Activated T-cell treated with anti-CD3 and anti-CD28 coated beads, Interleukin-2, amount 50 U/mL, for 24 hours (primary cell): ENCODE measurements around the gene ZG16.
A peak's percentile ranks its signal among the peaks of the same experiment; 100 is the strongest.
"Not testable (repeated sequence)": the region's sequence is repeated elsewhere in the genome, so short reads cannot be mapped to it uniquely, and the experiment has no call there.

ENCODE experiments used
- DNase-seq: peaks from one replicate; pipeline ENCODE4 v3.0.0-alpha.2; 2020
- H3K27ac Mint-ChIP-seq: 2 replicates; pipeline ENCODE4 v1.8.0; 2020; ENCODE audit warnings: mild to moderate bottlenecking, mixed read lengths
- H3K27me3 Mint-ChIP-seq: 2 replicates; pipeline ENCODE4 v1.8.0; 2020; ENCODE audit warnings: mixed read lengths
- H3K36me3 Mint-ChIP-seq: 2 replicates; pipeline ENCODE4 v1.8.0; 2020; ENCODE audit warnings: low read depth, mixed read lengths
- H3K4me1 Mint-ChIP-seq: 2 replicates; pipeline ENCODE4 v1.8.0; 2020; ENCODE audit warnings: low read depth, mixed read lengths
- H3K4me3 Mint-ChIP-seq: 2 replicates; pipeline ENCODE4 v1.8.0; 2020; ENCODE audit warnings: mild to moderate bottlenecking, moderate library complexity, mixed read lengths
- H3K9me3 Mint-ChIP-seq: 2 replicates; pipeline ENCODE4 v1.8.0; 2020; ENCODE audit warnings: mixed read lengths

The ZG16 gene

DNA sequence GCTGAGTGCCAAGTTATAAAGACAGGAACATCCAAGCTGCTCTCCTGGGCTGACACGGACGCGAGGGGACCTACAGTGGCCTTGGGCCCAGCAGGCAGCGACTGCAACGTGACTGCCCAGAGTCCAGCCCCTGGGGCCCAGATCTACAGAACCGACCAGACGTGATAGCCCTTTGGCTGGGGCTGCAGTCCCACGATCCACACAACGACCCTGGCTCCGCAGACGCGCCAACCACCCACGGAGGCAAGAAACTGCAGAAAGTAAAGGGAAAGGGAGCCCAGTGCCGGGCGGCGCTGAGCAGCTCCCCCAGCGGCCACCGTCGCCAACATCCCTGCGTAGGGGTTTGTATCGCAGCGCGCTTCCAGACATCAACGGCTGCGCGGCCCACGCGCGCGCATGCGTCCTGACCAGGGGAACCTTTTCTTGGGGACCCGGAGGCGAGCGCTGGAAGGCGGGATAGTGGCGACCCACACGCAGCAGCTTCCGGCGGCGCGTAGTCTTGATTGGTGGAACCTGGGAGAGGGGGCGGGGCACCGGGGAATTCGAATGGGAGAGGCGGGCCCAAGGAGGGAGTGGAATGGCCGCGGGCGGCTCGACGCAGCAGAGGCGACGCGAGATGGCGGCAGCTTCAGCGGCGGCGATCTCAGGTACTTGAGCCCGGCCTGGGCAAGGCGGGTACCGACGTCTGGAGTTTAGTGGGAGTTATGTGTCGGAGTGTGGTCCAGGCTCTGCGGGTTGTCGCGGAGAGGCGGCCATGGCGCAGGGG, 12.3 kb downstream of the ZG16 start, which contains the start of gene KIF22:
KIF22 (plus strand) TSS at position 569 of the 766 bp plus-strand sequence; CDS start at position 578, 9 bp downstream.
- Mint-ChIP-seq H3K4me1 (peaks cover 42% of the 10 kb centered on the region), H3K36me3 (peaks cover 49% of the 10 kb centered on the region), H3K4me3 (peak within 1 kb of the TSS; percentile 100), H3K9me3 (no peaks in the 10 kb centered on the region), H3K27me3 (no peaks in the 10 kb centered on the region), H3K27ac (peak within 1 kb of the TSS; percentile 99)
- peak; percentile 100 for DNase-seq

DNA sequence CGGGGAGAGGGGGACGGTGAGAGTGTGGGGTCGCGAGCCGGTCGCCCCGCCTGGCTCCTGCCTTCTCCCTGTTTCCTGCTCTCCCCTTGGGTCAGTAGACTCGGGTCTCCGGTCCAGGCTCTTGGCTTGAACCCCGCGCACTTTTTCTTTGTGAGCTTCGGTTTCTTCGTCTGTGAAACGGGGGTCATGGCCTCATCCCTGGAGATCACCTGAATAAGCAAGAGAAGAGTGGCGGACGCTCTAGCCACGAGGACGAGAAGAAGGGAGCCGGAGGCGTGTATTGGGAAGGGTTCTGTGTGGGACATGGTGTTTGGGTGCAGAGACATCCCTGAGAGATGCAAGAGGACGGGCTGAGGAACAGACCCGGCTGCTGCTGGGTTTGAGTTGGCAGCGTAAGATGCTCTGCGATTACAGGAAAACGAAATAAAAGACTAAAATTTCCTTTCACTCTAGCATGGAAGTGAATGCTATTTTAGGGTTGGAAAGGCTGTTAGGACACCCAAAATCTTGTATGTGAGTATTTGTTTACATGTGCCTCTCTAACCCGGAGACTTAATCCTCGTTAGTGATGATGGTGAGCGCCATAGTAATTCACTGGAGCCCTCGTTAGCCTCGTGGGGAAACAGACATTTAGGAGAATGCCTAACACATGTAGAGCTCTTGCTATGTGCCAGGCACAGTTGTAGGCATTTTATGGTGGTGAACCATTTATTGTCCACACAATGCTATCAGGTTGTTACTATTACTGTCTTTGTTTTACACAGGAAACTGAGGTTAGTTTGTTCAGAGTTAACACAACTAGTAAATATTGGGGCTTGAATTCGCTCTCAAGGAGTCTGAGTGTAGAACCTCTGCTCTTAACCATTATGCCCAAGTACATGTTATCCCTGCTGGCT, 13.1 kb downstream of the ZG16 start:
- peak overlapping the region; percentile 100 for H3K4me3 Mint-ChIP-seq
- peaks cover 38% of the 10 kb centered on the region for H3K4me1 Mint-ChIP-seq
- H3K36me3 Mint-ChIP-seq = peaks cover 57% of the 10 kb centered on the region
- no peaks in the 10 kb centered on the region for H3K9me3 Mint-ChIP-seq
- peak overlapping the region; percentile 99 for H3K27ac Mint-ChIP-seq
- no peaks in the 10 kb centered on the region for H3K27me3 Mint-ChIP-seq
- DNase-seq = no peak

DNA sequence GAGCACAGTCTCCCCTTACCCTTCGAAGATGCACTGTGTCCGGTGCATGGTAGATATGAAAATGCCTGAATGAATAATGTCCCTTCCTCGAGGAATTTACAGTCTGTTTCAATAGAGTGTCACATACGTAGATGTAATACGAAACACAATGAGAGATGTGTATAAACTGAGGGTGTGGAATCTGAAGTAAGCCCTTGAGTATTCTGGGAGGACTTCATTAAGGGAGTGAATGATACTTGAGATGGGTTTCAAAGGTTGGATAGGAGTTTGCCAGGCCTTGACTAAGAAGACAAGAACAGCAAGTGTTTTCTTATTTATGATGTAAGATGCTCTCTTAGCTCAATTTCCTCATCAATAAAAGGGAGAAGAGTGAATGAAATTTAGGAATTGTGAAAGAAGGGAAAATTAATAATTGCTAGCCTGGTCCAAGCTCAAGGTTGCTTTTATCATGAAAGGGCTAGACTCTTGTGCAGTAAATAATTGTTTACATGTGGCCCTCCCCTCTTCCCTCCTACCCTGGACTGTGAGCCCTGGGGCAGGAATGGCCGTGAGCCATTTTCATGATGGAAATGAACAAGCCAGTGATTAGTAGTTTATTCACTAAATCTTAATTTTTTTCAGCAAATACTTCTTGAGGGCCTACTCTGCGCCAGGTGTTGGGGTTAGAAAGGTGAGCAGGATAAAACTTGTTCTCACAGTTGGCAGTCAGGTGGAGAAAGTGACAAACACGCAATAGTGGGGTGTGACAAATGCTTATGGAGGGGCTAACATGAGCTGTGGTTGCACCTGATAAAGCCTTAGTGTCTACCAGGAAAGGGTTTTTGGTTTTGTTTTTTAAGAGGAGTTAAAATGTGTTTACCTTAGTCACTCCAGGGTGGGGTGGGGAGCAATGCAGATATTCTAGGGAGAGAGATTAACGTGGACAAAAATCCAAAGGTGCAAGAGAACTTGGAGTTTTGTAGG, 14.1 kb downstream of the ZG16 start:
- H3K4me3 Mint-ChIP-seq = peak overlapping the region; percentile 100
- H3K27ac Mint-ChIP-seq = peak overlapping the region; percentile 99
- H3K27me3 Mint-ChIP-seq = no peaks in the 10 kb centered on the region
- H3K4me1 Mint-ChIP-seq = peaks cover 38% of the 10 kb centered on the region
- peaks cover 67% of the 10 kb centered on the region for H3K36me3 Mint-ChIP-seq
- no peaks in the 10 kb centered on the region for H3K9me3 Mint-ChIP-seq
- DNase-seq = no peak

DNA sequence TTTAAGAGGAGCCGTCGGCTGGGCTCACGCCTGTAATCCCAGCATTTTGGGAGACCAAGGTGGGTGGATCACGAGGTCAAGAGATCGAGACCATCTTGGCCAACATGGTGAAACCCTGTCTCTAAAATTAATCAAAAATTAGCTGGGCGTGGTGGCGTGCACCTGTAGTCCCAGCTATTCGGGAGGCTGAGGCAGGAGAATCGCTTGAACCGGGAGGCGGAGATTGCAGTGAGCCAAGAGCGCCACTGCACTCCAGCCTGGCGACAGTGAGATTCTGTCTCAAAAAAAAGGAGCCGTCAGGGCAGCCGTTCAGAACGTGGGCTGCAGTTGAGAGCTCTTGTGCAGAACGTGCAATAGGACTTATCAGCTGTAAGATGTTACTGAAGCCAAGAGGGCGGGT, 15.1 kb downstream of the ZG16 start:
- not testable (repeated sequence) for DNase-seq, H3K9me3 Mint-ChIP-seq, H3K27me3 Mint-ChIP-seq
- Mint-ChIP-seq H3K36me3 (peaks cover 77% of the 10 kb centered on the region), H3K4me3 (peak overlapping the region; percentile 100), H3K4me1 (peaks cover 38% of the 10 kb centered on the region), H3K27ac (peak overlapping the region; percentile 38)

DNA sequence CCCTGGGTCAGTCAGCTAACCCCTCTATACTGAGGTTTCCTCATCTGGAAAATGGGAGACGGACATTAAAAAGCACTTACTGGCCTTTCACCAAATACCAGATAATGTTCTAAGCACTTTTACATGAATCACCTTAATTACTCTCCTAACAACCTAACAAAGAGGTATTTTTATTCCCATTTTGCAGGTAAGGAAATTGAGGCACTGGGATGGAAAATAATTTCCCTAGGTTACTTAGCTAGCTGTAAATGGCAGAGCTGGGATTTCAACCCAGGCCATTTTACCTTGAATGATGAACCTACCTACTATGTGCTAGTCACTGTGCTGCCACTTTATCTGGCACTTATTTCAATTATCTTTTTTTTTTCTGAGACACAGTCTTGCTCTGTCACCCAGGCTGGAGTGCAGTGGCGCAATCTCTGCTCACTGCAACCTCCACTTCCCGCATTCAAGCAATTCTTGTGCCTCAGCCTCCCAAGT, 16.2 kb downstream of the ZG16 start:
- Mint-ChIP-seq H3K4me1 (peaks cover 35% of the 10 kb centered on the region), H3K36me3 (peaks cover 88% of the 10 kb centered on the region), H3K27ac (no peak overlapping the region), H3K4me3 (no peak overlapping the region), H3K9me3 (no peaks in the 10 kb centered on the region), H3K27me3 (no peaks in the 10 kb centered on the region)
- no peak for DNase-seq

DNA sequence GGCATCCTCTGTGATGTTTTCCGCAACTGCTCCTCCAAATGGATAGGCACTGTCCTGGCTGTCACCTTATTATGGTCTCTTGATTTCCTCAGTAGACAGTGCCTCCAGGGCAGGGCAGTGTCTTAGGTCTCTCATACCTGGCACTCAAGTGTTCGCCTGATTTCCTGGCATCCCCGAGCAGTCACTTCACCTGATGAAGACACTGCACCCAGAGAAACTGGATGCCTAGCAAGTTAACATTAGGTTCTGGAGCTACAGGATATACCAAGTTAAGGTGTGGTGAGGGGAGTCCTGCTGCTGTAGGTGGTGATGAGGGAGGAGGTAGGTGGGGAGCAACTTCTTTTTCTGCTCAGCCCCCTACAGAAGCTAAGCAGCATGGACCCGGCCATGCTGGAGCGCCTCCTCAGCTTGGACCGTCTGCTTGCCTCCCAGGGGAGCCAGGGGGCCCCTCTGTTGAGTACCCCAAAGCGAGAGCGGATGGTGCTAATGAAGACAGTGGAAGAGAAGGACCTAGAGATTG, 24.4 kb downstream of the ZG16 start:
- H3K9me3 Mint-ChIP-seq = no peaks in the 10 kb centered on the region
- H3K4me3 Mint-ChIP-seq = no peak overlapping the region
- peaks cover 19% of the 10 kb centered on the region for H3K4me1 Mint-ChIP-seq
- peaks cover 76% of the 10 kb centered on the region for H3K36me3 Mint-ChIP-seq
- no peaks in the 10 kb centered on the region for H3K27me3 Mint-ChIP-seq
- peak overlapping the region; percentile 74 for H3K27ac Mint-ChIP-seq
- no peak for DNase-seq

DNA sequence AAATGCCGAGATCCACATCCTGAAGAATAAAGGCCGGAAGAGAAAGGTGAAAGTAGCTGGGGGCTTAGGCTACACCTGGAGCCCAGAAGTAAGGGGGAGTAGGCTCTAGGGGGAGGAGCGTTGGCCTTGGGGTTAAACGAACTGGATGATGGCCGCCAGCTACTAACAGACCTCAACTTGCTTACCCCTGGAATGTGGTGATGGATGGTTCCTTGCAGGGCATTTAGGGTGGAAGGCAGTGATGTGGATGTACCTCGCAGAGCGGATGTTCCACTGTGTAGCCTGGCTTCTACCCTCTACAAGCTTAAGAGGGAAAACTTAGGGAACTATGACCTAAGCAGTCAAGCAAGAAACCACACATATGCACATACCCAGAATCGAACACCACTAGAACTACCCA, 26.0 kb downstream of the ZG16 start:
- H3K27ac Mint-ChIP-seq = peak overlapping the region; percentile 99
- no peaks in the 10 kb centered on the region for H3K27me3 Mint-ChIP-seq
- peak overlapping the region; percentile 91 for H3K4me3 Mint-ChIP-seq
- peaks cover 76% of the 10 kb centered on the region for H3K36me3 Mint-ChIP-seq
- DNase-seq = no peak
- H3K4me1 Mint-ChIP-seq = peaks cover 29% of the 10 kb centered on the region
- H3K9me3 Mint-ChIP-seq = no peaks in the 10 kb centered on the region

DNA sequence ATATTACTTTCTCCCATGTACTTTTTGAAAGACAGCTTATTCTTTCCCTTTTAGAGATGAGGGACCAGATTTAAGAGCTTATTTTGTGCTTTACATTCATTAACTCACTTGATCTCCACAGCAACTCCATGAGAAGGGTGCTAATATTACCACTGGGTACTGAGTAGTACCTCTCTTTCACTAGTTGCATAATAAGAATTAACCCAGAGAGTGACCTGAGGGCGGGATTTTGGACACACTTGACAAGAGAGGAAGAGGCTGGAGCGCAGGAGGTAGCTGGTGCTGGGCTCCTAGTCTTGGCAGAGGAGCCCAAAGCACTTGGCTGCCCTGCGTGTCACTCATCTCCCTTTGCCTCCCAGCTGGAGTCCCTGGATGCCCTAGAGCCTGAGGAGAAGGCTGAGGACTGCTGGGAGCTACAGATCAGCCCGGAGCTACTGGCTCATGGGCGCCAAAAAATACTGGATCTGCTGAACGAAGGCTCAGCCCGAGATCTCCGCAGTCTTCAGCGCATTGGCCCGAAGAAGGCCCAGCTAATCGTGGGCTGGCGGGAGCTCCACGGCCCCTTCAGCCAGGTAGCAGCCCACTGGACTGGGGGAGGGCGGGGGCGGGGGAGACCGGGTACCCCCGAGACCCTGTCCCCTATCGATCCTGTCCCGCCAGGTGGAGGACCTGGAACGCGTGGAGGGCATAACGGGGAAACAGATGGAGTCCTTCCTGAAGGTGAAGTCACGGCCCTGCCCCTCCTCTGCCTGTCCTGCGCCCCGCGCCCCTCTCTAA, 26.6 kb downstream of the ZG16 start:
- H3K4me3 Mint-ChIP-seq = peak overlapping the region; percentile 91
- peaks cover 75% of the 10 kb centered on the region for H3K36me3 Mint-ChIP-seq
- H3K27ac Mint-ChIP-seq = peak overlapping the region; percentile 99

DNA sequence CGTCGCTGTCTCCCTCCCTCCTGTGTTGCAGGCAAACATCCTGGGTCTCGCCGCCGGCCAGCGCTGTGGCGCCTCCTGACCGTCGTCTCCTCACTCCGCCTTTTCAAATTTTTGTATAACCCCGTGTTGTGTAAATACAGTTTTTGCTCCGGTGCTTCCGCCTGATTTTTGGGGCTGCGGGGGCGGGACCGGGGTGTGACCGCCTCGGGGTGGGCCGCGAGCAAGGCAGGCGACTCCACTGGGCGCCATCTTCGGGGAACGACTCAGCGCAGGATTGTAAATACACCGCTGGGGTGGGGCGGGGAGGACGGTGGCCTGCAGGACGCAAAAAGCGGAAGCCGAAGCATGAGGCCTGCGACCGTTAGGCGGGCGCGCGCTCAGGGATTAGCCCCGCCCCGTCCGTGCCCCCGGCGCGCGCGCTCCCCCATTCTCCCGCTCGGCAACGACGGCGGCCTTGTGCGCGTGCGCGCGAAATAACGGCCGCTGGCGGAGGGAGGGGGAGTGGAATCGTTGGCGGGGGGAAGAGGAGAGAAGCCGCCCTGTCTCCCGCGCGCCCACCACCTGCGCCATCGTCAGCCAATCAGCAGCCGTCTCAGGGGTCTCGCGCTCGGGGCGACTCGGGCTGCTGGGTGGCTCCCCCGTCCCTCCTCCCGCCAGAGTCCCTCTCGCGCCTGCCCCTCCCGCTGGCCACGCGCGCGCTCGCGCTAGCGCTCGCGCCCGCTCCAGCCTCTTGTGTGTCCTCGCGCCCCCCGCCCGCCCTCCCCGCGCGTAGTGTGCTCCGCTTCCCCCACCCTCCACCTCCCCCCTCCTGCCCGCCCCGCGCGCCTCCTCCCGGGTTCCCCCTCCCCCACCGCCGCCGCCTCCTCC, 27.4 kb downstream of the ZG16 start:
- H3K9me3 Mint-ChIP-seq = no peaks in the 10 kb centered on the region
- H3K36me3 Mint-ChIP-seq = peaks cover 76% of the 10 kb centered on the region
- no peaks in the 10 kb centered on the region for H3K27me3 Mint-ChIP-seq
- DNase-seq = peak; percentile 98
- H3K4me1 Mint-ChIP-seq = peaks cover 39% of the 10 kb centered on the region
- H3K4me3 Mint-ChIP-seq = peak overlapping the region; percentile 91
- peak overlapping the region; percentile 99 for H3K27ac Mint-ChIP-seq

More for the DNA sequence above, 26.6 kb downstream of the ZG16 start:
- H3K27me3 Mint-ChIP-seq = no peaks in the 10 kb centered on the region
- H3K4me1 Mint-ChIP-seq = peaks cover 31% of the 10 kb centered on the region
- no peaks in the 10 kb centered on the region for H3K9me3 Mint-ChIP-seq
- DNase-seq = peak; percentile 59

DNA sequence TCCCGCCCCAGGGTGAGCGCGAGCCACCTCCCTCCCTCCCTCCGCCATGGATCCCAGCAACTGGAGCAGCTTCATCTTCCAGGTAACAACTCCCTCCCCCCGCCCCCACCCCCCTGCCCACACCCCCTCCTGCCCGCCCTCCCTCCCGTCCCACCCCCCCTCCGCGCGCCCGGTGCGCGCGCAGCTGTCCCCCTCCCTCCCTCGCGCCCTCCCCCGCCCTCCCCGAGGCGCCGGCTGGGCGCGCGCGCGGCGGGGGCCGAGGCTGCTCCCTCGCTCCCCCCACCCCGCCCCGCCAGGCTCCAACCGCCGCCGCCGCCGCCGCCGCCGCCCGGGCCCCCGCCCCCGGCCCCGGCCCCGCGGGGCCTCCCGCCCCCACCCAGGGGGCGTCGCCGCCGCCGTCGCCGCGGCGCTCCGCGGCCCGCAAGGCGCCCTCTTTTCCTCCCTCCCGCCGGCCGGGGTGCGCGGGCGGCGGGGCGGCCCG, 28.1 kb downstream of the ZG16 start, which contains the start of gene MAZ:
MAZ (plus strand) TSS at position 431 of the 481 bp plus-strand sequence. CDS start 173 bp downstream, outside the sequence.
- Mint-ChIP-seq H3K36me3 (peaks cover 76% of the 10 kb centered on the region), H3K27me3 (no peaks in the 10 kb centered on the region), H3K4me3 (peak within 1 kb of the TSS; percentile 98), H3K4me1 (peaks cover 46% of the 10 kb centered on the region), H3K9me3 (no peaks in the 10 kb centered on the region), H3K27ac (peak within 1 kb of the TSS; percentile 99)
- no peak for DNase-seq

DNA sequence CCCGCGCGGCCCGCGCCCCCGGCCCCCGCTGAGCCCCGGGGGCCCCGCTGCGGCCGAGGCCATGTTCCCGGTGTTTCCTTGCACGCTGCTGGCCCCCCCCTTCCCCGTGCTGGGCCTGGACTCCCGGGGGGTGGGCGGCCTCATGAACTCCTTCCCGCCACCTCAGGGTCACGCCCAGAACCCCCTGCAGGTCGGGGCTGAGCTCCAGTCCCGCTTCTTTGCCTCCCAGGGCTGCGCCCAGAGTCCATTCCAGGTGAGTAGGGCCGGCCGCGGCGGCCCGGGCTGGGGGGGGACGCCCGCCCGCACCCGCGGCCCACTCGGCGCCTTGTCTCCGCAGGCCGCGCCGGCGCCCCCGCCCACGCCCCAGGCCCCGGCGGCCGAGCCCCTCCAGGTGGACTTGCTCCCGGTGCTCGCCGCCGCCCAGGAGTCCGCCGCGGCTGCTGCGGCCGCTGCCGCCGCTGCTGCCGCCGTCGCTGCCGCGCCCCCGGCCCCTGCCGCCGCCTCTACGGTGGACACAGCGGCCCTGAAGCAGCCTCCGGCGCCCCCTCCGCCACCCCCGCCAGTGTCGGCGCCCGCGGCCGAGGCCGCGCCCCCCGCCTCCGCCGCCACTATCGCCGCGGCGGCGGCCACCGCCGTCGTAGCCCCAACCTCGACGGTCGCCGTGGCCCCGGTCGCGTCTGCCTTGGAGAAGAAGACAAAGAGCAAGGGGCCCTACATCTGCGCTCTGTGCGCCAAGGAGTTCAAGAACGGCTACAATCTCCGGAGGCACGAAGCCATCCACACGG, 28.8 kb downstream of the ZG16 start:
- Mint-ChIP-seq H3K27ac (peak overlapping the region; percentile 99), H3K9me3 (no peaks in the 10 kb centered on the region), H3K27me3 (no peaks in the 10 kb centered on the region), H3K36me3 (peaks cover 69% of the 10 kb centered on the region), H3K4me3 (peak overlapping the region; percentile 98), H3K4me1 (peaks cover 53% of the 10 kb centered on the region)
- DNase-seq = peak; percentile 83
